GM12874 (cell line): ENCODE results near the gene DDX60.

Experiments
- CTCF ChIP-seq: IDR thresholded peaks from 2 replicates; pipeline ENCODE4 v1.5.1; 2011; ENCODE audit warnings: low read depth, mild to moderate bottlenecking, control low read depth, low read length, moderate library complexity; ENCODE audit not compliant: insufficient read depth

DDX60 gene

GRCh38 chr4:168317621-168318020 is 931 bp downstream of the DDX60 start:
- no peak for TF ChIP-seq CTCF

- no peak for TF ChIP-seq CTCF
Observed at GRCh38 chr4:168309781-168310180, 8.8 kb downstream of the DDX60 start.

DNA sequence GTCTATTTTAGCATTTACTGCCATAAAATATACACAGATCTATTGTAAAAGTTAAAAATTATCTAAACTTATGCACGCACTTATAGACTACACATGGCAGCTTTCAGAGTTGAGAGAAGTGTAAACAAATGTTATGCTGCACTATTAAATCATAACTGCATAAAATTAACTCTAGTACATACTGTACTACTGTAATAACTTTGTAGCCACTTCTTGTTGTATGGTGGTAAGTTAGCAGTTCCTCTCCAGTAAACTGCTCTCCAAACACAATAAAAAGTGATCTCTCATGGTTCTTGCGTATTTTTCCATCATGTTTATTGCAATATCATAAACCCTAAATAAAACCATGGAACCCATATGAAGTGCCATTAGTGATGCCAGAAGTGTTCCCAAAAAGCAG is 9.6 kb downstream of the DDX60 start:
- TF ChIP-seq CTCF, result no peak

GRCh38 chr4:168306476-168306875 is 12.1 kb downstream of the DDX60 start:
- no peak for TF ChIP-seq CTCF

DNA sequence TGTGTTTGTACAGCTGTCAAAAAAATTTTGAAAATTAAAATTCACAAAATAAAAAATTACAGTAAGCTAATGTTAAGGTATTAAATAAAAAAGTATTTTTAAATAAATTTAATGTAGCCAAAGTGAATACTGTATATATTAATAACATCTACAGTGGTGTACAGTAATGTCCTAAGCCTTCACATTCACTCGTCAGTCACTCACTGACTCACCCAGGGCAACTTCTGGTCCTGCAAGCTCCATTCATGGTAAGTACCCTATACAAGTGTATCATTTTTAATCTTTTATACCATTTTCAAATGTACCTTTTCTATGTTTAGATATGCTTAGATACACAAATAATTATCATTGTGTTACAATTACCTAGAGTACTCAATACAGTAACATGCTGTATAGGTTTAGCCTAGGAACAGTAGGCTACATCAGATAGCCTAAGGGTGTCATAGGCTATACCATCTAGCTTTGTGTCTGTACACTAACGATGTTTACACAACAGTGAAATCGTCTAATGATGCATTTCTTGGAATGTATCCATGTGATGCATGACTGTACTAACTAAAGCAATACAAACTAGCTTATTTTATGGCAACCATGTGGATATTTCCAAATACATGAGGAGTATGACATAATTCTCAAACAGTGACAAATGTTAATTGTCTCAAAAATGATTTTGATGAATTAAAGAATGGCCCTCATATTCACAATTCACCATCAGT is 13.7 kb downstream of the DDX60 start:
- no peak for TF ChIP-seq CTCF

DNA sequence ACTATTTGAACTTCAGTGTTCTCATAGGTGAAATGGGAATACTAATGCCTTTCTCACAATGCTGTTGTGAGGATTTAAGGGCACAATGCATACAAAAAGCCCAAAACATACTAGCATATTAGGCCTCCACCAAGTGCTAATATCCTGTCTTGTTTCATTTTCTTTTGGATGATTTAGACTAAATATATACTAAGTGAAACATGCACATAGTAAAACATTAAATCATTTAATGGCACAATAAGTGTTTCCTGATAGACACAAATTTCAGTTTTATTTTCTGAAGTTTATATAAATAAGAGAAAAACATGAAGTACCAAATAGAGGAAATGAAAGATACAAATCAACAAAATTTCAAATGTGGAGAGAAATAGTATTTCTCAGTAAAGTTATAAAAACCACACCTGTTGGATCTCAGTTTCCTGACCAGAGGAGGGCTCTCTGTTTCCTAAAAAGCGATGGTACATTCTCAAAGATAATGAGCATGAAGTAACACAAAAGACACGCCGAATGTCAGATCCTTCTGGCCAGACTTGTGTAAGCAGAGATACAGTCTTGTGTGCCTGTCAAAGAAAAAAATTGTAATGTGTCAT is 25.1 kb downstream of the DDX60 start:
- TF ChIP-seq CTCF, result no peak

DNA sequence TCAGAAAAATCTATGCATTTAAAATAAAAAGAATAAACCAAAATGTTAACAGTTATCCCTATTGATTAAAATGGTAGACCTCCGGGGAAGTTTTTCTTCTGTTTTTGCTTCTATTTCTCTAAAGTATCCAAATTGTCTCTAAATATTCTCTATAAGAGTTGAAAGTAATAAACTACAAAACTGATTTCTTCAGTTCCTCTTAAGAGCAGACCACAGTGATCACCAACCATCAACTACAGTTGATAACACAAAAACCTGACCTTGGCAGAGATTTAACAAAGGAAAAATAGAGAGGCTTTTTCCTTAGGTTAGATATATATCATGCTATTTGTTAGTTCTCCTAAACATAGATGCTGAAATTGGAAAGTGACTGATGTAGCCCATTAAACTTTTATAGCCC is 27.3 kb downstream of the DDX60 start:
- no peak for TF ChIP-seq CTCF

DNA sequence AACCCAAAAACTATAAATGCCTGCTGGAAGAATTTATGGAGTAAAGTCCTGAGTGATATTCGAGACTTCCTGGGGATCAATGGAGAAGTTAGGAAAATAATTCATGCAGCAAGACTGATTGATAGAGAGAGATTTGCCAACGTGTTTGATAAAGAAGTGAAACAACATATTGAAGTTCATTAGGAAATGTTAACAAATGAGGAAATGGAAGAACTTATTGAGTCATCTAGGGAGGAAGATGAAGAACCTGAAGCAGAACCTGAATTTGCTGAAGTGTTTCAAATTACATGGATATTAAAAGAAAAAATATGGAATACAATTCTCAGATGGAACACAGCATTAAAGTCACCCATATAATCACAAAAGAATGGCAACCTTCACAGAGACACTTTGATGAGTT is 39.0 kb downstream of the DDX60 start:
- TF ChIP-seq CTCF, result no peak
